HG02588 (cell line): ENCODE measurements around the gene IRX4.

Experiments
- ATAC-seq: cut with Tn5 transposase; IDR thresholded peaks from one replicate; pipeline ENCODE4 v1.9.1; 2021; ENCODE audit warnings: mild to moderate bottlenecking, moderate library complexity; ENCODE audit not compliant: unreplicated experiment

IRX4 gene

GRCh38 chr5:1840741-1841521 is 41.8 kb downstream of the IRX4 start:
- no peak for ATAC-seq

DNA sequence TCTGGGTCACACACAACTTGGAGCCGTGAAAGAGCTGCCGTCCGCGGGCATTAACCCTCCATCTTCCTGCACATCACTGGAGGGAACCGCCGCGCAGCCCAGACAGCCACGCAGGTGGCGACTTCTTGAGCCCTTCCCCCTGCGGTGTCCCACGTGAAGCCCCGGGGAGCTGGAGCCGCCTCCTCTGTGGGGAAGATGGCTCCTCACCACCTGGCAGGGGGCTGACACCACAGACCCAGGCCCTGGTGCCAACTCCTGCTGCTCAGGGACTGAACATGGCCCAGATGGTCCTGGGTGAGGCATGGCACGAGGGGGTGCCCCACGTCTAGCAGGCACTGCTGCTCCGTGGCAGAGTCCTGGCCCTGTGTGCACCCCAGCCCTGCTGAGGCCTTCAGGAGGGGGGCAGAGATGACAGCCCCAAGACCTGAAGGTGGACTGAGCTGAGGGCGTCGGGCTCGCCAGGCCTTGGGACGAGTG is 42.6 kb downstream of the IRX4 start:
- ATAC-seq = no peak

DNA sequence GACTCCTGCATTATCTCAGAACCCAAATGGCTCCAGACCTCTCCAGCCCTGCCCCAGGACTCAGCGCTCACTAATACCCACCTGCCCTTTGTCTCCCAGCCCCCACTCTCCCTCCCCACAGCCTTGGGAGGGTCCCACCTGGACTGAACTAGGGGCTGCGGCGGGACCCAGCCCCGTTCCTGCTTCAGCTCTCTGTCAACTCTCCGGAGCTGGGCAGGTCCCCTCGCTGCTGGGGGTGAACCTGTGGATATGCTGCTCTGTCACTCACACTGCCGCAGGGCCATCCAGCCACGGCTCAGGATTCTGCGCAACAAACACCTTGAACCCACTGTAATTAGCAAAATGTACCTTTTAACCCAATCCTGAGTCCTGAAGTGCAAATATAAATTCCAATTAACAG is 44.7 kb downstream of the IRX4 start:
- ATAC-seq = no peak

DNA sequence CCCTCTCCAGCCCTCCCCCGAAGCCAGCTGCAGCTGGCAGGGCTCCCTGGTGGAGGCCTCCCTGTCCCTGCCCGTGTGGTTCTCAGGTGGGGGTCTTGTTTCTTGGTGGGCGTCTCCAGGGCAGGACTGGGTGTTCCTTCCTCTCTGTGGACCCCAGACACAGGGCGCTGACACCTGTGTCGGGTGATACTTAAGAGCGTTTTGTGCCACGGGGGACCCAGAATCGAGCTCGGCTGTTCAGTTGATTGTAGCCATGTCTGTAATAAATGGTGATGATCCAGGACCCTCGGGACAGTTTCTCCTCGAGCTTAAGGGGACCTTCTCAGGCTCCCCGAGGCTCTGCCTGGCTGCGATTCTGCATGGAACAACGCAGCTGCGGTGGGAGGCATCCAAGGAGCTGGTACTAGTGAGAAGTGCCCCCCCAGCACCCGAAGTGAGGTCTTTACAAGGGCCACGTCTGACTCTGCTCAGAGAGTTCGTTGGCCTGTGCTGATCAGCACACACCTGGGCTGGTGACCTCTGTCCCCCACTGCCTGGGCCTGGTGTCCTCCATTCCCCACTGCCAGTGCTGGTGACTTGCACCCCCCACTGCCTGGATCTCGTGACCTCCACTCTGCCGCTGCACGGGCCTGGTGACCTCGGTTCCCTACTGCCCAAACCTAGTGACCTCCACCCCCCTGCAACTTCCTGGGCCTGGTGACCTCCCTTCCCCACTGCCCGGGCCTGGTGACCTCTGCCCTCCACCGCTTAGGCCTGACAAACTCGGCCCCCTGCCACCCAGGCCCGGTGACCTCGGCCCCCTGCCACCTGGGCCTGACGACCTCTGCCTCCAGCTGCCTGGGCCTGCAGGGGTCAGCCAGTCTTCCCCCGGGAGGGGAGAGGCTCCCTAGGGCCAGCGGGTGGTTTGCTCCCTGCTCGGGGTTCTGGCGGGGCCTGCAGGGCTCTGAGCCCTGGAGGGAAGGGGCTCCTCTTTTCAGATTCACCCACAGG is 45.5 kb downstream of the IRX4 start:
- no peak for ATAC-seq

DNA sequence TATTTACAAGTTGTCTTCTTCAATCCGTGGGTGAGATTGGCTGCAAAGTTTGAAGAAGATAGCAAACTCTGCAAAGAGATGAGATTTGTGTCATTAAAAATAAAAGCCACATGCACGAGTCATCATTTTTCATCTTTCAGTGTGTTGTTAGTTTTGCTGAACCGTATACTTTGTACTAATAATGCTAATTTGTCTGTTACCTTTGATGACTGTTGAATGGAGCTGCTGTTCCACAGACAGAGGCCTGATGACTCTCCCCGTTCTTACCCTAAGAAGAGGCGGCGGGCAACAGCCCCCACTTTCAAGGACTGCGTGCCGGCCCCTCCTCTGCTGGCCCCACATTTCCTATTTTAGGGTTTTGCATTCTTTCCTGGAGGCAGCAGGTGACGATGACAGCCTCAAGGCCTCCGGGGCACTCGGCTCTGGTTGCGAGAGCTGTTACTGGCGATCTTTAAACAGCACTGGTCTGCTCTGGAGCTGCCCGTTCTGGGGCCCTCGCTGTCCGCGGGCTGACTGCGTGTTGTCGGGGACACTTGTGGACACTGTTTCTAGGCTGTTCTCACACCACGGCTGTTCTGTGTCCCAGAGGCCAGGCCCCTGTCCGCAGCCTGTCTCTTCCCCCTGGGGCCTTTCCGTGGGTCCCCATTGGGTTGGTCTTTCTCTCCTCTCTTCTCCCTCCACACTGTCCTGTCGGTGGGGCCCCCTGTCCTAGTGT is 46.4 kb downstream of the IRX4 start:
- ATAC-seq = no peak

GRCh38 chr5:1835431-1835830 is 47.3 kb downstream of the IRX4 start:
- ATAC-seq = no peak

GRCh38 chr5:1834721-1835429 is 47.9 kb downstream of the IRX4 start:
- no peak for ATAC-seq

DNA sequence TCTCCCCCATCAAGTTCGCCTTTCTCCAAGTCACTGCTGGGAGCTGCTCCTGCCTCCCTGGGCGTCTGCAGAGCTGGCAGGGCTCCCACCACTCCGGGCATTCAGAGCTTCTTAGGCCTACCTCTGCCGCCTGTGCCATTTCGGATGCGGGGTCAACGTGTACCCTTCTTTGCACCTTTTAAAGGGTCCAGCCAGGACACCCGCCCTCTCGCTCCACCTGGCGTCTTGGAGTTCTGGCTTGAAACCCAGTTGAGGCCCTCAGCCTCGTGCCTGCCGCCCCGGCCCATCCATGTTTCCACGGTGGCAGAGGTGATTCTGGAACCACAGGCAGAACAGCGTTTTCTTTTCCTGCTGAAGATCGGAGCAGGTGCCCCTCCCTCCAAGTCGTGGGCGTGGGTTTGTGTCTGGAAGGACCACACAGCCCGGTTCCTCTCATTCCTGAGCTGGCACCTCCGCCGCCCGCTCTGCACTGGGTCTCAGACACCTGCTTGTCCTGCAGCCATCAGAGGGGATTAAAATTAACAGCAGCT is 48.6 kb downstream of the IRX4 start:
- ATAC-seq = no peak

GRCh38 chr5:1833264-1834021 is 49.3 kb downstream of the IRX4 start:
- no peak for ATAC-seq

DNA sequence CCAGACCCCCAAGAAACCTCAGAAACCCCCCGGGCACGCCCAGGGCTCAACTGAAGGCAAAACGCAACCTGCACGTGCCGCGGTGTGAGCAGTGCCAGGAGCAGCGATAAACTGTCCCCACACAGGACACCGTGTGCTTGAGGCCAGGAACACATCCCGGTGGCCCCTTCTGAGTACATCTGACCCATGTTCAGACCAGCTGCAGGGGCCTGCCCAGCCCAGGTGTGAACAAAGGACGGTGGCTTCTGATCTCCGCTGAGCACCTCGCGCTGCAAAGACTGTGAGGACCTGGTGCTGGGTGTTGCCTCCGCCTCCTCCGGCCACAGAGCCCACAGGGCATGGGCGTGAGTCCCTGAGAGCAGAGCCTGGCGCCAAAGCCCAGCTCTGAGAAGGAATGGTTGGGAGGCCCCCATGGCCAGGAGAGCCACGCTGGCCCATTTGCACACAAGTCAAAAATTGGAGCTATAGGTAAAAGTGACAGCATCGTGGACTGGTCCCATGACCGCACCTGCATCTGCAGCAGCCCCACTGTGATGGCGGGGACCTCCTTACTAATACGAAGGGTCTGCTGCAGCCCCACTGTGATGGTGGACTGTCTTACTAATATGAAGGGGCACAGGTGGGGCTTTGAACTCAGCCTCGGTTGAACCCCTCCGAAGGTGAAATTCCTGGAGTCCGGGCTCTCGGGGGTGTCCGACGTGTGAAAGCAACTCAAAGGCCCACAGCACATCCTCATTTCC is 50.0 kb downstream of the IRX4 start:
- no peak for ATAC-seq

- no peak for ATAC-seq
Observed at GRCh38 chr5:1831677-1832313, 50.9 kb downstream of the IRX4 start.

DNA sequence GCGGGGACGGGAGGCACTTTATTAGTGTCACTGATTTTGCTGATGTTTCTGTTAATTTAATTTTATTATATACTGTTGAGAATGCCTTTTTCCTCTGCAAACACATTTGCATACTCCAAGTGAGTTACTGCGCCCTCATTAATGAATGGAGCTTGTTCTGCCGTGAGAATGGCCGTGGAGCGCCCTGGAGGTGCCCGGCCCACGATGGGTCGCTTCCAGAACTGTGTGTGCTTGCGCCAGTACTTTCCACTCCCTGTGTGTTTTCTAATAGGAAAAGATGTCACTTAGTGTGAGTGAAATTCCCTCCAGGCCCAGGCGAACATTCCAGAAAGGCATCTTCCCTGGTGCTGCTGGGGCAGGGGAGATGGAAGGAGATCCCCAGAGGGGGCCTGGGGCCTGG is 51.5 kb downstream of the IRX4 start:
- ATAC-seq = no peak

- no peak for ATAC-seq
Observed at GRCh38 chr5:1830571-1831228, 52.0 kb downstream of the IRX4 start.

- ATAC-seq = no peak
Observed at GRCh38 chr5:1827886-1828397, 54.8 kb downstream of the IRX4 start.
